Fibroblast of lung (primary cell): ENCODE measurements around the gene MTHFD2L.

Experiments
- CTCF ChIP-seq, 2 donors: IDR thresholded peaks in 1 of 2; conservative IDR thresholded peaks in 1 of 2; 1 replicate in 1 of 2; 2 replicates in 1 of 2; pipeline ENCODE4 v1.5.1; 2011 to 2012; ENCODE audit warnings: low read length in 2 of 2, control low read depth in 1 of 2, inconsistent platforms in 1 of 2, low read depth in 1 of 2, mild to moderate bottlenecking in 1 of 2
- EZH2 ChIP-seq: IDR thresholded peaks from 2 replicates; pipeline ENCODE4 v1.5.1; 2012; ENCODE audit warnings: low read length, control low read depth, mild to moderate bottlenecking; ENCODE audit errors: missing control alignments

- TF ChIP-seq CTCF (conservative IDR thresholded peaks at IDR 0.05 in 1 of 2, IDR thresholded peaks at IDR 0.05 in 1 of 2; ENCODE audit: low read depth in 1 of 2, low read length in 2 of 2): peak; percentile 61 to 69
- TF ChIP-seq EZH2: no peak
Observed at GRCh38 chr4:74320559-74321118, 162.7 kb downstream of the MTHFD2L start.
